Central memory CD4-positive, alpha-beta T cell (primary cell): Measurements from ENCODE around the gene GOLT1B.

Experiments
- DNase-seq: peaks from one replicate; pipeline ENCODE4 v3.0.0; 2022

The GOLT1B gene

GRCh38 chr12:21526053-21526452, 24.5 kb downstream of the GOLT1B start, which contains the start of gene SPX:
SPX (plus strand) TSS chr12:21526296; CDS start chr12:21526473, 177 bp downstream.
- no peak for DNase-seq

DNA sequence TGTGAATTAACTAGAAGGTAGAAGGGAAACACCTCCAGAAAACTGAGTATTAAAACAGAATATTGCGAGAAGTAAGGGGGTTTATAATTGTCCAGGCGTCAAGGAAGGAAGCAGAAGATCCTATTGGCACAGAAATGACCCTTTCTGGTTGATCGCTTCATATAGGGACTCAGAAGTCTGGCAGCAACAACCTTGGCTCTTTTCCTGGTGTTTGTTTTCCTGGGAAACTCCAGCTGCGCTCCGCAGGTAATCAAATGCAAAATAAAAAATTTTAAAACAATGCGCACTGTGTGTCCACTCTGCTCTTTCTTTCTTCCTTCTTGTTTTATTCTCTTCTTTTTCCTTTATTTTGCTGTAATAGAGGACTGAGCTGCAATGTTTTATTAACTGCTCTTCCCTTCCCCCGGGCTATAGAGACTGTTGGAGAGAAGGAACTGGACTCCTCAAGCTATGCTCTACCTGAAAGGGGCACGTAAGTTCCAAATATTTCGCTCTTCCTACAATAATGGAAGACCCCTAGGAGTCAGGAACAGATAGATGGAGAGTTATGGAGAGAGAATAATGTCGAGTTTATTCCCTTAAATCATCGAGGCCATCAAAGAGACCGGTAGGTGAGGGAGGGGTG, 25.2 kb downstream of the GOLT1B start:
- DNase-seq = no peak

GRCh38 chr12:21527451-21528180, 26.0 kb downstream of the GOLT1B start:
- DNase-seq = peak; percentile 52

DNA sequence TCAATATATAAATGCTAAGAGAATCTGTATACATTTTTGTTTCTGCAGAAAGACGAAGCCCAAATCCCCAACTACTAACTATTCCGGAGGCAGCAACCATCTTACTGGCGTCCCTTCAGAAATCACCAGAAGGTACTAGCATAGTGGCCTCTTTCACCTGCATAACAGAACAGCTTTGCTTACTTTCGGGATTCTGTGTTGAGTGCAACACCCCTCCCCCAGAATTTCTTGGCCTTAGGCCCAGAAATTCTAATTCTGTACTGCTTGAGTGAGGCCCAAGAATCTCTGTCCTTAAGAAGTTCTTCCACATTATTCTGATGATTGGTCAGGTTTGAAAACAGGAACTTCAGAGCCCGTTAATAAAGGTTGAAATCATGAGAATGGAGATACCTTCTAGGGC, 27.4 kb downstream of the GOLT1B start:
- DNase-seq = no peak

- DNase-seq = no peak
These were observed 27.9 kb downstream of the GOLT1B start for GRCh38 chr12:21529456-21529855.

GRCh38 chr12:21538061-21538653, 36.6 kb downstream of the GOLT1B start:
- no peak for DNase-seq

DNA sequence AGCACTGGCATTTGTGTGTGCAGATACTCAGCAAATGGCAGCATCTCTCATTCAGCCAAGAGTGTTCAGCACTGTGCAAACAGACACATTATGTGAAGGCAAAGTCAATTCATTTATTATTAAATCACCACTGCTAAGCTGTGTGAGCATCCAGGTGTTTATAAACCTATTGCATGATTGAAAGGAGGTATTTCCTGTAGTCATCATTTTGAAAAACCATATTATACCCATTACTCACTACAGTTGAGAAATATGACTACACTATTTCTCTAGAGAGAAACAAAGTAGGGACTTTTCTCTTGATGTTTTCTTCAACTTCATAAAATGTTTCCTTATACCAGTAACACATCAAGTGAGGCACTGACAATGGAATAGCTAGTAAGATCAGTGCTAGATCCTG, 38.2 kb downstream of the GOLT1B start:
- DNase-seq = no peak

GRCh38 chr12:21541773-21542172, 40.2 kb downstream of the GOLT1B start:
- DNase-seq = no peak

- DNase-seq = no peak
These were observed 40.8 kb downstream of the GOLT1B start for GRCh38 chr12:21542403-21542802.

GRCh38 chr12:21543151-21543550, 41.6 kb downstream of the GOLT1B start:
- no peak for DNase-seq

- no peak for DNase-seq
These were observed 44.0 kb downstream of the GOLT1B start for GRCh38 chr12:21545557-21545956.

- DNase-seq = no peak
These were observed 45.1 kb downstream of the GOLT1B start for GRCh38 chr12:21546716-21547115.

DNA sequence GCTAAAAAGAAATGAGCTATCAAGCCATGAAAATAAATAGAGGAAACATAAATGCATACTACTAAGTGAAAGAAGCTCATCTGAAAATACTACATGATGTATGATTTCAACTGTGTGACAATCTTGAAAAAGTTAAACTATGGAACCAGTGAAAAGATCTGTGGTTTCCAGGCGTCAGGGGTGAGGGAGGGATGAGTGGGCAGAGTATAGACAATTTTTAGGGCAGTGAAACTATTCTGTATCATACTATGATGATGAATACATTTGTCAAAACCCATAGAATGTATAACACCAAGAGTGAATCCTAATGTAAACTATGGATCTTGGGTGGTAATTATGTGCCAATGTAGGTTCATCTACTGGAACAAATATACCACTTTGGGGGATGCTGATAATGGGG, 45.8 kb downstream of the GOLT1B start:
- no peak for DNase-seq

DNA sequence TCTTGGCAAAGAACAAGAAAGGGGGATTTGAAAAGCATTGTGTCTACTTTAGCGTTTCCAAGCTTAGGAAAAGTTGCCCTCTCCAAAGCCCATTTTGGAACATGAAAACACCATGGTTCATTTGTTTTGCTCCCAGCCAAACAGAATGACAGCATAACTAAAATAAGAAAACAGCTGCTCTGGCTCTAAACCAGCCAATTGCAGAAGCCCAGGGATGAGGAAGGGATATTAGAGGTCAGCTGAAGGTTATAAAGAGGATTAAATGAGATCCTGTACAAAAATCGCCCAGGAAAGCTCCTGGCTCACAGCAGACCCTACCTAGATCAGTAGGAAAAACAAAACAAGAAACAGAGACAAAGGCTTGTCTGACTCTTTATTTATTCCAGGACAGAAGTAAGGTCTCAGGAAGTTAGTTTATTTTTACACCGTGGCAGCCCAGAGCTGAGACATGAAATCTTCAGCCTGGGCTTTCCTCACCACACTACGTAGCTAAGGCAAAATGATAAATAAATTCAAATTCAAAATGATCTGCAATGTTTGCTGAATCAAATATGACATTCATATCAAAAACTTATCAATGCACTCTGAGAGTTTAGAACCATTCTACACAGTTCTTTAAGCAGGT, 50.4 kb downstream of the GOLT1B start:
- DNase-seq = no peak

DNA sequence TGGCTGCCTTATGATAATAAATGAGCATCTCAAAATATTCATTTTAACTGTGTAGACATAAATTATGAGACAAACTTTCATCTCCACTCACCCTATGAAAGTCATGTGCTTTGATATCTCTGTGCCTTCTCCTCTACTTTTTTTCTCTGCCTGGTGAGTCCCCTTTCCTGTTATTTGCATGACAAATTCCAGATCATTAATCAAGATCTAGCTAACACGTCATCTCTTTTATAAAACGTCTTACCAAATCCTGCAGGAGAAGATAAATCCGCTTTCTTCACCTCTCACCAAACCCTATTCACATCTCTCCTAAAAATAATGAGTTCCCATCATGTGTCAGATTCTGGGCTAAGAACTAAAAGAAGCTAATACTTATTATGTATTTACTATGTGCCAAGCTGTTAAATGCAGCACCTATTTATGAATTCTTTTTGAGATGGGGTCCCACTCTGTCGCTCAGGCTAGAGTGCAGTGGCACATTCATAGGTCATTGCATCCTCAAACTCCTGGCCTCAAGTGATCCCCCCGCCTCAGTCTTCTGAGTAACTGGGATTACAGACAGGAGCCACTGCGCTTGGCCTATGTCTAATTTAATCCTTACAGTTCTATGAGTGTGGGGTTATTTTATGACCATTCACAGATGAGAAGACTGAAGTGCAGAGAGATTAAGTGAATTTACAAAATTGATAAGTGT, 51.2 kb downstream of the GOLT1B start:
- no peak for DNase-seq

DNA sequence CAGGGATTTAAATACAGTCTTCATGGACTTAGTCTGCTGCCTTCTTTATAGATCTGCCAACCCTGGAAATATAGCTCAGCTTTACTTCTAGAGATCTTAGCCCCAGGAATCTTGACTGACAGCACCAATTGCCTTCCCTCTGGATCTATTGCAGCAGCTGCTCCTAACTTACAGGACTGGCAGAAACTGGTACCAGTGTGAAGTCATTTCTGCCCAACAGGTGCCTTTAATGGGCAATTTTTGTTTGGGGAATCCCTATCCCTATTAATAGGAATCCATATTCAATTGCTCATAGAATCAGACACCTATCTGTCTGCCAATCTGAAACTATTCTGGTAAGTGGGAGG, 51.7 kb downstream of the GOLT1B start:
- no peak for DNase-seq

- no peak for DNase-seq
These were observed 56.6 kb downstream of the GOLT1B start for GRCh38 chr12:21558100-21558679.

GRCh38 chr12:21559855-21560569, 58.4 kb downstream of the GOLT1B start:
- DNase-seq = no peak

DNA sequence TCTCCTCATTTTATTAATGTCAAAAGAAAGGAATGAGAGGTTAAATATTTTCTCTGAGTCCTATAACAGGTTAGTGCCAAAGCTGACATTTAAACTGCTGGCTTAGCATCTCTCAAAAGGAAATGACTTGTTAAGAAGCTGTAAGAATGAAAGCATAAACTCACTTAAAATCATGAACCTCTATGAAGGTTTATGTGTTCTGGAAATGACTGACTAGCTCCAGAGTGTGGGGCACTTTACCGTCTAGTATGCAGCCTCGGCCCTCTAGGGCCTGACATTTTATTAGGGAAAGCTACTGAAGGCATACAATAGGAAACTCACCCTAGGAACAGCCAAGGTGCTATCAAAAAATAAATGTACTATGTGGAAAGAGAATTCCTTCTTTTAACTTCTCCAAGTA, 59.6 kb downstream of the GOLT1B start:
- no peak for DNase-seq

- DNase-seq = no peak
These were observed 61.3 kb downstream of the GOLT1B start for GRCh38 chr12:21562859-21563258.

GRCh38 chr12:21566223-21566906, 64.8 kb downstream of the GOLT1B start:
- no peak for DNase-seq
